Panc1 (cell line): Measurements from ENCODE around the gene PTTG1IP.

Experiments used
- CTCF ChIP-seq: fragments of 450-650 bp; IDR thresholded peaks from 2 replicates; pipeline ENCODE4 v1.5.1; 2017; ENCODE audit warnings: mild to moderate bottlenecking
- POLR2AphosphoS5 ChIP-seq: IDR thresholded peaks from 2 replicates; pipeline ENCODE4 v1.6.1; 2012; ENCODE audit warnings: mild to moderate bottlenecking, low read depth, low read length, moderate library complexity

GRCh38 chr21:44908908-44909307 is 35.4 kb upstream of the PTTG1IP start:
- TF ChIP-seq CTCF (no peak), POLR2AphosphoS5 (no peak)
